ENCODE measurements around the gene RND3. TPM values are rescaled to one million over a fixed set of nuclear protein-coding genes. Genes with fewer than 3 reads are reported as not detected.

RND3 gene
- total and polyA plus RNA-seq, 2 experiments from 2014 or later, result 199 to 271 TPM

DNA sequence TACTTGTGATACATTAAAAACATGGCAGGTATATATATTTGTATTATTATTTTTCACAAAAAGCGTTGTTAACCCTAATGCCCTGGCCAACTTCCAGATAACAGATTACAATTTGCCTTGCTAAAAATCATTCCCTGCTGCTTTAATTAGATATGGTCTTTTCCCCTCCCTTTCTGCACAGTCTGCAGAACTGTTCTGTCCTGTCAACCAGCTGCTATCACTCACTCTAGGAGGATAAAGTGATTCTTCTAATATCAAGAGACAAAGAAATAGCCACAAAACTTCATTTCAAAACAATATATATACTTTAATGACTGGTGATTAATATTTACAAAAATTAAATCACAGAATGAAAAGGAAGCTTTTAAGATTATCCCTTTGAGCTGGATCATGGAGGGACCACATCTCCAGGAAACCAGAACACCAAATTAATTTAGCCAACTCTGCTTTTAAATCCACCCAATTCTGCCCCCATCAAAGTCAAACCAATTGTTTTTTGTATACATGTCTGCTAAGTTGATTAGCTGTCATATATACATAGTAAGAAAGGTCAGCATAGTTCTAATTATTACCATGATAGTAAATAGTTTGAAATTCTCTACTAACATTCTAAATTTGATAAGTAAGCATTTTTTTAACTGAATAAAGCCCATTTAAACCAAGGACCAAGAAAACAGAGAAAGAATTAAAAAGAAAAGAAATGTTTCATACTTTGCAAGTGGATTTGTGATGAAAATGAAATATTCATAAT lies 55.7 kb downstream of the RND3 start:
- H3K36me3 ChIP-seq (ENCODE audit: low read depth), result no peaks in the 10 kb centered on the region
- WGBS, 2 experiments (ENCODE audit: low coverage in 1 of 2, low lambda C conversion rate in 2 of 2, missing lambda C conversion rate in 2 of 2), result 64 to 73% methylated on average over 1 of the region's 1 CpG

DNA sequence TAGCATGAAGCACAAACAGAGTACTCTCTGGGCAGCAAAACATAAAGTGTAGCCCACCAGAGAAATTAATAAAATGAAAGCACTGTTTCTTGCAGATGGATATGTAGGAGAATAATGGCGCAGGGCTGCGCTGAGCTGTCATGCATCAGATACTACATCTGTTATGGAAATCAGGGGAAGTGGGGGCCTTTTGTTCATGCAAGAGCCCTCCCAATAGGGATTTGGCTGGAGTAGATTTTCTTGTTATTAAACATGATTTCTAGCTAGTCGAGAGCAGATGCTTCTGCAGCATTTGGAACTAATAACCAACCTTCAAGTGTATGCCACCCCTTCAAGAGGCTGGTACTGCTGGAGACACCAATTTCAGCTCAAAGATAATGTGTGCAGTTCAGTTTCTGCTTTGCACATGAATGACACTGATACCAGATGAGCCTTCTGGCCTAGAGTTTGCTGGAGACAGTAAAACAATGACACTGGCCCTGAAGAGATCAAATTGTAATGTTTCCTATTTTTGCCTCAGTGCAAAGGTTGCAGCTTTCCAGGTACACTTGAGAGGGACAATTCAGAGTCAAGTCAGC lies 58.0 kb downstream of the RND3 start:
- Histone ChIP-seq H4K20me1 (ENCODE audit: insufficient read depth) (no peaks in the 10 kb centered on the region), H3K4me1 (ENCODE audit: insufficient read depth) (no peaks in the 10 kb centered on the region), H3K4me2 (ENCODE audit: unreplicated experiment) (no peak overlapping the region), H3F3A (ENCODE audit: insufficient read depth) (no peaks in the 10 kb centered on the region), H3K4me3 (no peak overlapping the region), H3K27ac (no peak overlapping the region), H3K79me2 (ENCODE audit: insufficient read depth) (no peaks in the 10 kb centered on the region), H2AFZ (no peak overlapping the region), H3K9ac (no peak overlapping the region), H3K27me3 (replicated peaks; ENCODE audit: insufficient read depth) (no peaks in the 10 kb centered on the region), H3K9me3 (ENCODE audit: low read depth) (no peaks in the 10 kb centered on the region), H3K36me3 (ENCODE audit: low read depth) (no peaks in the 10 kb centered on the region), H3K9me2 (ENCODE audit: insufficient read depth) (no peaks in the 10 kb centered on the region)
- in situ Hi-C loops (cut with MboI), result no loop called here
- no peak for DNase-seq
- TF ChIP-seq EZH2phosphoT487 (IDR thresholded peaks at IDR 0.05; ENCODE audit: insufficient read depth, low read depth) (no peak), EZH2 (IDR thresholded peaks at IDR 0.05; ENCODE audit: insufficient read depth, poor library complexity, severe bottlenecking) (no peak)
- WGBS, 2 experiments (ENCODE audit: low coverage in 1 of 2, low lambda C conversion rate in 2 of 2, missing lambda C conversion rate in 2 of 2), result 63 to 66% methylated on average over 3 of the region's 3 CpGs

More for the DNA sequence above, 55.7 kb downstream of the RND3 start:
- Histone ChIP-seq H3K4me3 (no peak overlapping the region), H4K20me1 (ENCODE audit: insufficient read depth) (no peaks in the 10 kb centered on the region), H3K4me2 (ENCODE audit: unreplicated experiment) (no peak overlapping the region), H2AFZ (no peak overlapping the region), H3K27me3 (replicated peaks; ENCODE audit: insufficient read depth) (no peaks in the 10 kb centered on the region), H3K9ac (no peak overlapping the region), H3K4me1 (ENCODE audit: insufficient read depth) (no peaks in the 10 kb centered on the region), H3K79me2 (ENCODE audit: insufficient read depth) (no peaks in the 10 kb centered on the region), H3K9me2 (ENCODE audit: insufficient read depth) (no peaks in the 10 kb centered on the region), H3K27ac (no peak overlapping the region), H3K9me3 (ENCODE audit: low read depth) (no peaks in the 10 kb centered on the region), H3F3A (ENCODE audit: insufficient read depth) (no peaks in the 10 kb centered on the region)
- TF ChIP-seq EZH2 (IDR thresholded peaks at IDR 0.05; ENCODE audit: insufficient read depth, poor library complexity, severe bottlenecking) (no peak), EZH2phosphoT487 (IDR thresholded peaks at IDR 0.05; ENCODE audit: insufficient read depth, low read depth) (no peak)
- in situ Hi-C loops (cut with MboI), result no loop called here
- no peak for DNase-seq

DNA sequence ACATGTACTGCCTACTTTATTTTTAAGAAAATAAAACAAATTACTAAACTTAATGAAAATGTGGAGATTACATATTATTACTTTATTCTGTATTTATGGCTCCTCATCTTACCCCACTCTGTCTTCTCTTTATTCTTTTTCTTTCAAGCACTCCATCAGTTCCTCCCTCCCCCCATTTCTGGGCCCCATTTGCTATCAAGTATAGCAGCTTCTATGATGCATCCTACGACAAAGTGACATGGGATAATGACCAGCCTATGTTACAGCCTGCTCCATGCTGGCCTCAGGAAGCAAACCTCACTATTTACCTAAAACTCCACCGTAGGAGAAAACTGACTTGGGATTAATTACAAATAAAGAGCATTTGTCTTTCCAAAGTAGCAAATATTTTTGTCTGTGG lies 58.8 kb downstream of the RND3 start:
- no peaks in the 10 kb centered on the region for H3K27me3 ChIP-seq (replicated peaks; ENCODE audit: insufficient read depth)
- no peaks in the 10 kb centered on the region for H3K36me3 ChIP-seq (ENCODE audit: low read depth)
- H3K4me3 ChIP-seq, result no peak overlapping the region
- H3K27ac ChIP-seq, result no peak overlapping the region
- TF ChIP-seq EZH2 (IDR thresholded peaks at IDR 0.05; ENCODE audit: insufficient read depth, poor library complexity, severe bottlenecking), result no peak
- TF ChIP-seq EZH2phosphoT487 (IDR thresholded peaks at IDR 0.05; ENCODE audit: insufficient read depth, low read depth), result no peak
- H3K9me3 ChIP-seq (ENCODE audit: low read depth), result no peaks in the 10 kb centered on the region
- no peaks in the 10 kb centered on the region for H3F3A ChIP-seq (ENCODE audit: insufficient read depth)
- no peaks in the 10 kb centered on the region for H3K79me2 ChIP-seq (ENCODE audit: insufficient read depth)
- in situ Hi-C loops (cut with MboI), result no loop called here
- H3K9ac ChIP-seq, result no peak overlapping the region
- H3K4me2 ChIP-seq (ENCODE audit: unreplicated experiment), result no peak overlapping the region
- no peaks in the 10 kb centered on the region for H3K4me1 ChIP-seq (ENCODE audit: insufficient read depth)
- H4K20me1 ChIP-seq (ENCODE audit: insufficient read depth), result no peaks in the 10 kb centered on the region
- WGBS, 2 experiments (ENCODE audit: low coverage in 1 of 2, low lambda C conversion rate in 2 of 2, missing lambda C conversion rate in 2 of 2), result 68 to 87% methylated on average over 2 of the region's 2 CpGs
- no peaks in the 10 kb centered on the region for H3K9me2 ChIP-seq (ENCODE audit: insufficient read depth)
- DNase-seq, result no peak
- H2AFZ ChIP-seq, result no peak overlapping the region

DNA sequence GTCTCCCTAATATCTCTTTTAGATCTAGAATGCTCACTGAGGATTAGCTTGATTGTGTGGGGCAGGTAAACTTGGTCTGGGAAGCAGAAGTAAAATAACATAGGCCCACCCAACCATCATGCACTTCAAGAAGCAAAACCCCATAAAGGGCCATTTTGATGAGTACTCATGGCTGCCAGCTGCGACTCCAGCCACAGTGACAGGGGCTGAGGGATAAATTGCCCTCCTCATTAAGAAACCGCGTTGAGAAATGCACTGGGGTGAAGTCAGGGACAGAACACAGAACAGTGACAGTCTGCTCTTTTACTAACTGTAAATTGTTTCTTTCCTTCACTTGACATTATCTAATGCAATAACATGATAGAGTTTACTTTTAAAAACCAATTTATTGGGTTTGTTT lies 60.2 kb downstream of the RND3 start:
- TF ChIP-seq EZH2phosphoT487 (IDR thresholded peaks at IDR 0.05; ENCODE audit: insufficient read depth, low read depth), result no peak
- no peak for TF ChIP-seq EZH2 (IDR thresholded peaks at IDR 0.05; ENCODE audit: insufficient read depth, poor library complexity, severe bottlenecking)
- no peak for DNase-seq
- no peak overlapping the region for H2AFZ ChIP-seq
- no peaks in the 10 kb centered on the region for H3F3A ChIP-seq (ENCODE audit: insufficient read depth)
- no peaks in the 10 kb centered on the region for H3K36me3 ChIP-seq (ENCODE audit: low read depth)
- H3K4me3 ChIP-seq, result no peak overlapping the region
- no peaks in the 10 kb centered on the region for H4K20me1 ChIP-seq (ENCODE audit: insufficient read depth)
- H3K4me1 ChIP-seq (ENCODE audit: insufficient read depth), result no peaks in the 10 kb centered on the region
- H3K9me2 ChIP-seq (ENCODE audit: insufficient read depth), result no peaks in the 10 kb centered on the region
- no peaks in the 10 kb centered on the region for H3K79me2 ChIP-seq (ENCODE audit: insufficient read depth)
- H3K4me2 ChIP-seq (ENCODE audit: unreplicated experiment), result no peak overlapping the region
- no peaks in the 10 kb centered on the region for H3K27me3 ChIP-seq (replicated peaks; ENCODE audit: insufficient read depth)
- no peak overlapping the region for H3K9ac ChIP-seq
- WGBS, 2 experiments (ENCODE audit: low coverage in 1 of 2, low lambda C conversion rate in 2 of 2, missing lambda C conversion rate in 2 of 2), result 88 to 96% methylated on average over 3 of the region's 3 CpGs
- H3K27ac ChIP-seq, result no peak overlapping the region
- H3K9me3 ChIP-seq (ENCODE audit: low read depth), result no peaks in the 10 kb centered on the region
- in situ Hi-C loops (cut with MboI), result no loop called here
